ENCODE measurements around the gene NOTCH2. TPM values are rescaled to one million over a fixed set of nuclear protein-coding genes. Genes with fewer than 3 reads are reported as not detected.
A peak's percentile ranks its signal among the peaks of the same experiment; 100 is the strongest.

NOTCH2 gene
- total RNA-seq, 1 donor, result 330 TPM

DNA sequence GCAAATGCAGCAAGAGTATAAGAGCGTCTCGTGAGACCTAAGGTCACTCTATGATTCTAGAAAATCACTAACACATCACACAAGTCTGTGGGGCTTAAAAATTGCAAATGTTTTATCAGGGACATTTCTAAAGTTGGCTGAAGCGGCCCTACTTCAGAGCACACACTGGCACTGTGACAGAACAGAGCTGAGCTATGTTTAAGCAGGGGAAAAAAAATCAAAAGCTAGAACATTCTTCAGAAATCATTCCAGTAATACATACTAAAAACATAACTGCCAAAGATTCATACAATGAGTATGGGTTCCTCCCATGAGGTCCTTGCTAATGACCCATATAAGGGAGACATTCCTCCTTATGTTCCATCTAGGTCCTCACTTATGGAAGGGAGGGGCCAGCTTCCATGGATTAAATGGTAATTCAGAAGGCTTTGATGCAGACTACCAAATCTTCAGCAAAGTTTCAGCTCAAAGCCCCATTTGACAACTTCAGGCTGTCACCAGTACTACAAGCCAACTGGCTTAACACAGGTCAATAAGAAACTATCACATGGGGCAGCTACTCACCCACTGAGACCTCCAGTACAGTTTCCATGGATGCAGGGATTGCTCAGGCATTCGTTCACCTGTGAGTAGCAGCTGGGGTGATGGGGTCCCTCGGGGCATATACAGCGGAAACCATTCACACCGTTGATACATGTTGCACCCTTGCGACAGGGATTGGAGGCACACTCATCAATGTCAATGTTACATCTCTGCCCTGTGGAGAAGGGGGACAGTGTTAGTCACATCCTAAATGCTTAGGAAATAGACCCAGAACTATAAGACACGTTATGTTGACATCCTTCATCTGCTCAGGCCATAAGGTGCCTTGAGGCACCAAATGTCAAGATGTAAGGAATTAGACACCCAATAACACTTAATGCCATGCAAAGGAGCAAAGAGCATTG lies 114.7 kb downstream of the NOTCH2 start:
- TF ChIP-seq, protein P1, sequence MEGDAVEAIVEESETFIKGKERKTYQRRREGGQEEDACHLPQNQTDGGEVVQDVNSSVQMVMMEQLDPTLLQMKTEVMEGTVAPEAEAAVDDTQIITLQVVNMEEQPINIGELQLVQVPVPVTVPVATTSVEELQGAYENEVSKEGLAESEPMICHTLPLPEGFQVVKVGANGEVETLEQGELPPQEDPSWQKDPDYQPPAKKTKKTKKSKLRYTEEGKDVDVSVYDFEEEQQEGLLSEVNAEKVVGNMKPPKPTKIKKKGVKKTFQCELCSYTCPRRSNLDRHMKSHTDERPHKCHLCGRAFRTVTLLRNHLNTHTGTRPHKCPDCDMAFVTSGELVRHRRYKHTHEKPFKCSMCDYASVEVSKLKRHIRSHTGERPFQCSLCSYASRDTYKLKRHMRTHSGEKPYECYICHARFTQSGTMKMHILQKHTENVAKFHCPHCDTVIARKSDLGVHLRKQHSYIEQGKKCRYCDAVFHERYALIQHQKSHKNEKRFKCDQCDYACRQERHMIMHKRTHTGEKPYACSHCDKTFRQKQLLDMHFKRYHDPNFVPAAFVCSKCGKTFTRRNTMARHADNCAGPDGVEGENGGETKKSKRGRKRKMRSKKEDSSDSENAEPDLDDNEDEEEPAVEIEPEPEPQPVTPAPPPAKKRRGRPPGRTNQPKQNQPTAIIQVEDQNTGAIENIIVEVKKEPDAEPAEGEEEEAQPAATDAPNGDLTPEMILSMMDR (IDR thresholded peaks at IDR 0.05; ENCODE audit: extremely low read depth, low read depth, low read length), result peak; percentile 7
- H3K27me3 ChIP-seq (ENCODE audit: insufficient read depth, low read length), result no peaks in the 10 kb centered on the region
- H3K4me1 ChIP-seq (ENCODE audit: insufficient read depth, low read length), result peaks cover 18% of the 10 kb centered on the region
- no peak overlapping the region for H3K4me3 ChIP-seq (ENCODE audit: insufficient read depth, low read length)
- H3K36me3 ChIP-seq (ENCODE audit: insufficient read depth, low read length), result peaks cover 92% of the 10 kb centered on the region
- peaks cover 67% of the 10 kb centered on the region for H3K79me2 ChIP-seq (ENCODE audit: insufficient read depth, low read length)
- H4K20me1 ChIP-seq (ENCODE audit: insufficient read depth, low read length), result peaks cover 9% of the 10 kb centered on the region
- no peak overlapping the region for H3K27ac ChIP-seq (ENCODE audit: low read depth, low read length)
- DNase-seq (ENCODE audit: insufficient read length, low spot score, missing footprints), result no peak
- H3K9me3 ChIP-seq (ENCODE audit: low read depth, low read length), result no peaks in the 10 kb centered on the region
- H2AFZ ChIP-seq (ENCODE audit: low read length), result no peak overlapping the region
- H3K4me2 ChIP-seq (ENCODE audit: insufficient read depth, low read length), result no peak overlapping the region

DNA sequence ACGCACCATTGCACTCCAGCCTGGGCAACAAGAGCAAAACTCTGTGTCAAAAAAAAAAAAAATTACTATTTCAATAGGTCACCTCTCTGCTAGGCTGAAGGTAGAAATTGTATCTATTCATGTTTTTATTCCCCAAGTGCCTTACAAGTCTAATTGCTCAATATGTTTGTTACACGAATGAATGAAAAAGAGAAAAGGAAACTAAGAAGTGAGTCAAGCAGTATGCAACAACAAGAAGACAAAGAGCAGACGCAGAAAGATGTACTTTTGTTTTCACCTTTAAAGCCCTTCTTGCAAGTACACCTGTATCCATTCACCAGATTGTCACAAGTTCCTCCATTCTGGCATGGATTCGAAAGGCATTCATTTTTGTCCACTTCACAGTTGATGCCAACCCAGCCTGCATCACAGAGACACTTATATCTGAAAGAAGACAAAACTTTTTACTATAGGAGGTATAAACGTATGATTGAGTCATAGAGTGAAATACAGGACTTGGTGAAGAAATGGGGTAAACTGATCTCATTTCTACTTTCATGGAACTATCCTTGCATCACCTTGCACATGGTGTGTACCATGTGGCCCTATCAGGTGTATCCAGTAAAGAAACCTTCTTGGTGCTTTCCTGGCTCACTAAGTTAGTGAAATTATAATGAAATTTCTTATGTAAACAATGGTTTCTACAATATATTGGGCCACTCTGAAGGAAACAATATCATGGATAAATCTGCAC lies 116.0 kb downstream of the NOTCH2 start:
- Histone ChIP-seq H3K36me3 (ENCODE audit: insufficient read depth, low read length) (peaks cover 89% of the 10 kb centered on the region), H3K4me2 (ENCODE audit: insufficient read depth, low read length) (no peak overlapping the region), H3K27ac (ENCODE audit: low read depth, low read length) (peak overlapping the region; percentile 11), H3K27me3 (ENCODE audit: insufficient read depth, low read length) (no peaks in the 10 kb centered on the region), H3K4me3 (ENCODE audit: insufficient read depth, low read length) (no peak overlapping the region), H3K79me2 (ENCODE audit: insufficient read depth, low read length) (peaks cover 55% of the 10 kb centered on the region), H2AFZ (ENCODE audit: low read length) (no peak overlapping the region), H3K9me3 (ENCODE audit: low read depth, low read length) (no peaks in the 10 kb centered on the region), H4K20me1 (ENCODE audit: insufficient read depth, low read length) (peaks cover 8% of the 10 kb centered on the region), H3K4me1 (ENCODE audit: insufficient read depth, low read length) (peaks cover 17% of the 10 kb centered on the region)
- TF ChIP-seq, protein P1 (IDR thresholded peaks at IDR 0.05; ENCODE audit: extremely low read depth, low read depth, low read length), result no peak
- no peak for DNase-seq (ENCODE audit: insufficient read length, low spot score, missing footprints)

DNA sequence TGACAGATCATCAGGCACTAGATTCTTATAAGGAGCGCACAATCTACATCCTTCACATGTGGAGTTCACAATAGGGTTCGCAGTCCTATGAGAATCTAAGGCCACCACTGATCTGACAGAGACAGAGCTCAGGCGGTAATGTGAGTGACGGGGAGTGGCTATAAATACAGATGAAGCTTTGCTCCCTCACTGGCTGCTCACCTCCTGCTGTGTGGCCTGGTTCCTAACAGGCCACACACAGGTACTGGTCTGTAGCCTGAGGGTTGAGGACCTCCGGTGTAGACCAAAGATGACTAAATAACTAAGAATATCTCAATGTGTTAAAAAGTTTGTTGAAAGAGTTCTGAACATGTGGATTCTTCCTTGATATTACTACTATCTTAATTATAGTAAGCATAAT lies 117.0 kb downstream of the NOTCH2 start:
- H3K9me3 ChIP-seq (ENCODE audit: low read depth, low read length), result no peaks in the 10 kb centered on the region
- H3K4me3 ChIP-seq (ENCODE audit: insufficient read depth, low read length), result no peak overlapping the region
- TF ChIP-seq, protein P1 (IDR thresholded peaks at IDR 0.05; ENCODE audit: extremely low read depth, low read depth, low read length), result no peak
- H2AFZ ChIP-seq (ENCODE audit: low read length), result no peak overlapping the region
- H3K4me1 ChIP-seq (ENCODE audit: insufficient read depth, low read length), result peaks cover 18% of the 10 kb centered on the region
- no peak overlapping the region for H3K27ac ChIP-seq (ENCODE audit: low read depth, low read length)
- H3K79me2 ChIP-seq (ENCODE audit: insufficient read depth, low read length), result peaks cover 49% of the 10 kb centered on the region
- peaks cover 3% of the 10 kb centered on the region for H4K20me1 ChIP-seq (ENCODE audit: insufficient read depth, low read length)
- H3K36me3 ChIP-seq (ENCODE audit: insufficient read depth, low read length), result peaks cover 91% of the 10 kb centered on the region
- H3K27me3 ChIP-seq (ENCODE audit: insufficient read depth, low read length), result no peaks in the 10 kb centered on the region
- H3K4me2 ChIP-seq (ENCODE audit: insufficient read depth, low read length), result no peak overlapping the region
- DNase-seq (ENCODE audit: insufficient read length, low spot score, missing footprints), result no peak

Measured in osteoblast (primary cell).